IMR-90 (cell line): ENCODE data around the gene SEC22B. TPM values are rescaled to one million over a fixed set of nuclear protein-coding genes. Genes with fewer than 3 reads are reported as not detected.
"Not testable (repeated sequence)": the region's sequence is repeated elsewhere in the genome, so short reads cannot be mapped to it uniquely, and the experiment has no call there.

Source experiments
- ATAC-seq: fragments of 200-7000 bp; cut with Tn5 transposase; 2 replicates; pipeline ENCODE4 v1.9.1; 2020; ENCODE audit warnings: low read depth, mild to moderate bottlenecking, moderate library complexity
- BruUV-seq: library from RNA; stranded (reverse); fragments of 400-500 nt; replicated peaks from 2 replicates; lab custom pipeline; 2021; lab: Mats Ljungman, UMichigan
- CTCF ChIA-PET: fragments of 300-600 bp; formaldehyde crosslinking; extraction: SDS; loops from one replicate; lab custom pipeline; 2021; ENCODE audit warnings: antibody characterized with exemption; lab: Yijun Ruan, JAX
- POLR2A ChIA-PET: fragments of 300-600 bp; sonication (Branson Sonifier 250); formaldehyde crosslinking; loops from one replicate; lab custom pipeline; 2022; ENCODE audit warnings: antibody characterized with exemption; ENCODE audit not compliant: unreplicated experiment; lab: Charles Lee
- DNase-seq: peaks from one replicate; pipeline ENCODE4 v3.0.0; 2013
- H2AFZ ChIP-seq: replicated peaks from 2 replicates; pipeline ENCODE3; 2013; ENCODE audit warnings: low read length, mild to moderate bottlenecking; ENCODE audit not compliant: poor library complexity
- H2AK5ac ChIP-seq: 2 replicates; pipeline ENCODE4 v1.6.1; 2013; ENCODE audit warnings: low read depth, low read length, inconsistent platforms
- H2AK9ac ChIP-seq: replicated peaks from 2 replicates; pipeline ENCODE3; 2013; ENCODE audit warnings: mild to moderate bottlenecking, low read depth, low read length, moderate library complexity; ENCODE audit not compliant: poor library complexity
- H2BK120ac ChIP-seq: 2 replicates; pipeline ENCODE4 v1.6.1; 2013; ENCODE audit warnings: low read depth, low read length, inconsistent platforms
- H2BK15ac ChIP-seq: 3 replicates; pipeline ENCODE4 v1.6.1; 2013; ENCODE audit warnings: low read depth, low read length, inconsistent platforms
- H2BK20ac ChIP-seq: 2 replicates; pipeline ENCODE4 v1.6.1; 2013; ENCODE audit warnings: low read depth, mild to moderate bottlenecking, inconsistent platforms, low read length, moderate library complexity
- H2BK5ac ChIP-seq: 2 replicates; pipeline ENCODE4 v1.6.1; 2013; ENCODE audit warnings: mild to moderate bottlenecking, low read depth, low read length, inconsistent platforms; ENCODE audit not compliant: poor library complexity, severe bottlenecking
- H3K14ac ChIP-seq: replicated peaks from 2 replicates; pipeline ENCODE4 v1.6.1; 2013; ENCODE audit warnings: low read depth, low read length, inconsistent platforms
- H3K18ac ChIP-seq: 2 replicates; pipeline ENCODE4 v1.6.1; 2013; ENCODE audit warnings: low read depth, low read length, control low read depth
- H3K23ac ChIP-seq: 2 replicates; pipeline ENCODE4 v1.6.1; 2013; ENCODE audit warnings: low read depth, low read length, inconsistent platforms
- H3K27ac ChIP-seq: 2 replicates; pipeline ENCODE4 v1.5.1; 2013; ENCODE audit warnings: mild to moderate bottlenecking, control low read depth, low read length; ENCODE audit not compliant: insufficient read depth
- H3K27me3 ChIP-seq: 2 replicates; pipeline ENCODE4 v1.6.1; 2013; ENCODE audit warnings: low read length; ENCODE audit not compliant: control insufficient read depth, insufficient read depth
- H3K36me3 ChIP-seq: 2 replicates; pipeline ENCODE4 v1.6.1; 2013; ENCODE audit warnings: low read length, mixed read lengths; ENCODE audit not compliant: control insufficient read depth, insufficient read depth
- H3K4ac ChIP-seq: 2 replicates; pipeline ENCODE4 v1.6.1; 2013; ENCODE audit warnings: low read depth, low read length, inconsistent platforms
- H3K4me1 ChIP-seq: 2 replicates; pipeline ENCODE4 v1.6.1; 2013; ENCODE audit warnings: low read length, mixed read lengths; ENCODE audit not compliant: control insufficient read depth, insufficient read depth
- H3K4me2 ChIP-seq: 2 replicates; pipeline ENCODE4 v1.6.1; 2013; ENCODE audit warnings: low read depth, mild to moderate bottlenecking, control low read depth, low read length, moderate library complexity
- H3K4me3 ChIP-seq: 2 replicates; pipeline ENCODE4 v1.5.1; 2013; ENCODE audit warnings: low read depth, mild to moderate bottlenecking, control low read depth, low read length, moderate library complexity; ENCODE audit not compliant: insufficient read depth
- H3K56ac ChIP-seq: 2 replicates; pipeline ENCODE4 v1.6.1; 2013; ENCODE audit warnings: low read length, inconsistent platforms; ENCODE audit not compliant: insufficient read depth; ENCODE audit errors: extremely low read depth
- H3K79me1 ChIP-seq, 2 experiments: 2 replicates each; pipeline ENCODE4 v1.6.1; 2013; ENCODE audit warnings: low read length in 2 of 2, inconsistent platforms in 1 of 2, low read depth in 1 of 2
- H3K9ac ChIP-seq: 2 replicates; pipeline ENCODE4 v1.6.1; 2013; ENCODE audit warnings: low read depth, low read length, control low read depth
- H3K9me1 ChIP-seq: 2 replicates; pipeline ENCODE4 v1.6.1; 2013; ENCODE audit warnings: low read length, inconsistent platforms; ENCODE audit not compliant: insufficient read depth
- H3K9me3 ChIP-seq: 2 replicates; pipeline ENCODE4 v1.6.1; 2013; ENCODE audit warnings: low read length; ENCODE audit not compliant: control insufficient read depth, insufficient read depth
- H4K20me1 ChIP-seq: 2 replicates; pipeline ENCODE4 v1.6.1; 2013; ENCODE audit warnings: low read length, inconsistent platforms; ENCODE audit not compliant: insufficient read depth
- H4K5ac ChIP-seq: 2 replicates; pipeline ENCODE4 v1.6.1; 2013; ENCODE audit warnings: mild to moderate bottlenecking, low read depth, low read length, control low read depth
- H4K8ac ChIP-seq, 2 experiments: 2 replicates each; pipeline ENCODE4 v1.6.1; 2013; ENCODE audit warnings: low read depth in 2 of 2, low read length in 2 of 2, control low read depth in 1 of 2, inconsistent platforms in 1 of 2
- H4K91ac ChIP-seq: 2 replicates; pipeline ENCODE4 v1.6.1; 2013; ENCODE audit warnings: low read depth, low read length, inconsistent platforms; ENCODE audit not compliant: insufficient read depth
- CTCF ChIP-seq: conservative IDR thresholded peaks from 2 replicates; pipeline ENCODE4 v1.5.1; 2012; ENCODE audit warnings: mild to moderate bottlenecking, low read depth, low read length, improper control_type of control experiment
- RAD21 ChIP-seq: IDR thresholded peaks from 2 replicates; pipeline ENCODE4 v1.6.1; 2012; ENCODE audit warnings: low read length, improper control_type of control experiment
- SMC3 ChIP-seq: fragments of 150-350 bp; IDR thresholded peaks from 2 replicates; pipeline ENCODE4 v1.6.1; 2016; ENCODE audit warnings: low read depth, mild to moderate bottlenecking, antibody characterized with exemption, low read length, moderate library complexity
- WGBS, 2 experiments: methylation state at CpG; one replicate each; pipeline versions ENCODE4 v1.1.5 to v1.1.7; 2013; ENCODE audit warnings: missing lambda C conversion rate in 2 of 2; ENCODE audit not compliant: insufficient read length in 1 of 2; ENCODE audit errors: extremely low coverage in 2 of 2; 5-methylcytosine and 5-hydroxymethylcytosine counted together
- dilution Hi-C: fragments of 300-500 bp; cut with HindIII; formaldehyde crosslinking; loops from one replicate; pipeline ENCODE4 v1.14.3; 2018; ENCODE audit warnings: low sequenced_read_pairs; ENCODE audit not compliant: unreplicated experiment
- in situ Hi-C: fragments of 300-500 bp; cut with MboI; formaldehyde crosslinking; loops from 3 replicates; pipeline ENCODE4 v1.14.3; 2019; ENCODE audit warnings: low sequenced_read_pairs, inconsistent platforms, mixed read lengths
- intact Hi-C: fragments of 100-400 bp; cut with micrococcal nuclease; formaldehyde crosslinking; loops from 2 replicates; pipeline ENCODE4 v1.10.0; 2022
- polyA plus RNA-seq, 3 experiments: library from polyadenylated mRNA; depleted of rRNA; stranded (reverse); fragments of >200 nt; gene quantifications; 2 replicates each; pipeline ENCODE4 v1.2.3, GENCODE V29; 2012; ENCODE audit warnings: low replicate concordance in 1 of 3
- total RNA-seq: library from RNA; depleted of rRNA; stranded (reverse); fragments of >200 nt; gene quantifications from 2 replicates; pipeline ENCODE4 v1.2.3, GENCODE V29; 2012

The SEC22B gene
- total and polyA plus RNA-seq, 2 of the 4 experiments (the other 2 are of a cell fraction), result 35.9 to 57.4 TPM

- POLR2A ChIA-PET, result not testable (repeated sequence)
- peak; percentile 8; the same call in 1 of the 2 replicates for ATAC-seq
Measured at GRCh38 chr1:120145806-120146205, 30.5 kb downstream of the SEC22B start.

GRCh38 chr1:120144626-120145025, 31.7 kb downstream of the SEC22B start:
- Histone ChIP-seq H4K8ac (peak overlapping the region; percentile 26 to 62; a peak in 2 of 4 replicates), H2BK20ac (peak overlapping the region; percentile 71; the same call in 1 of the 2 replicates), H3K18ac (peak overlapping the region; percentile 41; the same call in 1 of the 2 replicates), H2BK5ac (peak overlapping the region; percentile 70), H2BK15ac (peak overlapping the region; percentile 92; the same call in 2 of the 3 replicates), H2BK120ac (peak overlapping the region; percentile 9; the same call in 1 of the 2 replicates)
- in situ Hi-C loops, H3K56ac ChIP-seq, H3K36me3 ChIP-seq, H3K23ac ChIP-seq, H3K4ac ChIP-seq, POLR2A ChIA-PET, H2AFZ ChIP-seq, H3K4me2 ChIP-seq, H3K4me3 ChIP-seq, H2AK5ac ChIP-seq, H3K9me3 ChIP-seq, H3K27me3 ChIP-seq, H3K9ac ChIP-seq, H4K91ac ChIP-seq, H3K4me1 ChIP-seq, H3K27ac ChIP-seq, H3K79me1 ChIP-seq, H2AK9ac ChIP-seq, dilution Hi-C loops, CTCF ChIA-PET, DNase-seq, H4K20me1 ChIP-seq, H4K5ac ChIP-seq, H3K9me1 ChIP-seq, BruUV-seq, H3K14ac ChIP-seq: not testable (repeated sequence)
- intact Hi-C loops, result loop anchor here (10.0 kb wide), 2 partner anchors 200 to 270 kb away; no protein-coding TSS in a partner anchor
- WGBS, 2 experiments, result no CpG with 5 or more reads among the region's 1 CpG
- ATAC-seq, result peak; percentile 15

More at GRCh38 chr1:120145806-120146205, 30.5 kb downstream of the SEC22B start:
- H3K27ac ChIP-seq, H2BK20ac ChIP-seq, H3K23ac ChIP-seq, H3K4me3 ChIP-seq, H3K27me3 ChIP-seq, H3K56ac ChIP-seq, H3K9ac ChIP-seq, H3K18ac ChIP-seq, H3K14ac ChIP-seq, H2AFZ ChIP-seq, dilution Hi-C loops, H3K79me1 ChIP-seq, H3K4me2 ChIP-seq, H2AK5ac ChIP-seq, DNase-seq, in situ Hi-C loops, H3K9me3 ChIP-seq, BruUV-seq, H2BK5ac ChIP-seq, CTCF ChIA-PET, H4K20me1 ChIP-seq, H4K91ac ChIP-seq, H2AK9ac ChIP-seq, H4K5ac ChIP-seq, H2BK15ac ChIP-seq, H2BK120ac ChIP-seq, H3K4ac ChIP-seq, H3K4me1 ChIP-seq, H3K9me1 ChIP-seq, H4K8ac ChIP-seq, H3K36me3 ChIP-seq: not testable (repeated sequence)
- WGBS, 2 experiments, result no CpG with 5 or more reads among the region's 1 CpG
- TF ChIP-seq CTCF (peak; percentile 26; the same call in 1 of the 2 replicates), SMC3 (peak; percentile 22; the same call in 1 of the 2 replicates), RAD21 (peak; percentile 33; the same call in 1 of the 2 replicates)
- intact Hi-C loops, result loop anchor here (10.0 kb wide), 2 partner anchors 201 to 271 kb away; no protein-coding TSS in a partner anchor
